Measurements from ENCODE around the gene POLD4.

- TF ChIP-seq CTCF (IDR thresholded peaks at IDR 0.05 in 8 of 11, conservative IDR thresholded peaks at IDR 0.05 in 3 of 11), result no peak
- no peak for TF ChIP-seq POLR2A (IDR thresholded peaks at IDR 0.05)
Observed at GRCh38 chr11:67366546-67366945, 13.2 kb upstream of the POLD4 start.

All from spleen (tissue), 7 donors.